PC-3 (cell line): ENCODE measurements around the gene TBC1D16.

ENCODE experiments used
- EZH2 ChIP-seq: fragments of 300-600 bp; sonication (generic); IDR thresholded peaks from one replicate; pipeline ENCODE4 v1.6.1; 2017; ENCODE audit warnings: antibody characterized with exemption, mild to moderate bottlenecking, low read length; ENCODE audit not compliant: unreplicated experiment
- EZH2phosphoT487 ChIP-seq: fragments of 300-600 bp; sonication (generic); IDR thresholded peaks from 2 replicates; pipeline ENCODE4 v1.6.1; 2018; ENCODE audit warnings: mild to moderate bottlenecking, antibody characterized with exemption, low read length, borderline replicate concordance
- TF ChIP-seq, protein P1 (sequence below): fragments of 300-600 bp; sonication (generic); conservative IDR thresholded peaks from 2 replicates; pipeline ENCODE4 v1.5.1; 2017; ENCODE audit warnings: antibody characterized with exemption, low read depth, mild to moderate bottlenecking, low read length

DNA sequence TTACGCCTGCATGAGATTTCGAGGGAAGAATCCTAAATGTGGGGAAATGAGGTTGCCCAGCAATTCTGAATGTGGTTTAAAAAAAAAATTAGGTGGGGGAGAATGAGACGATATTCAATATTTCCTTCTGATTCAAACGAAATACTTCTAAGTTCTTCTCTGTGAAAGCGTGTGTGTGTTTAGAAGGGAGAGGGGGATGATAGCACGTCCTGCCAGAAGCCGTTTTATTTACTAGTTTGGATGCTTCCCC, 47.8 kb downstream of the TBC1D16 start:
- TF ChIP-seq, protein P1, sequence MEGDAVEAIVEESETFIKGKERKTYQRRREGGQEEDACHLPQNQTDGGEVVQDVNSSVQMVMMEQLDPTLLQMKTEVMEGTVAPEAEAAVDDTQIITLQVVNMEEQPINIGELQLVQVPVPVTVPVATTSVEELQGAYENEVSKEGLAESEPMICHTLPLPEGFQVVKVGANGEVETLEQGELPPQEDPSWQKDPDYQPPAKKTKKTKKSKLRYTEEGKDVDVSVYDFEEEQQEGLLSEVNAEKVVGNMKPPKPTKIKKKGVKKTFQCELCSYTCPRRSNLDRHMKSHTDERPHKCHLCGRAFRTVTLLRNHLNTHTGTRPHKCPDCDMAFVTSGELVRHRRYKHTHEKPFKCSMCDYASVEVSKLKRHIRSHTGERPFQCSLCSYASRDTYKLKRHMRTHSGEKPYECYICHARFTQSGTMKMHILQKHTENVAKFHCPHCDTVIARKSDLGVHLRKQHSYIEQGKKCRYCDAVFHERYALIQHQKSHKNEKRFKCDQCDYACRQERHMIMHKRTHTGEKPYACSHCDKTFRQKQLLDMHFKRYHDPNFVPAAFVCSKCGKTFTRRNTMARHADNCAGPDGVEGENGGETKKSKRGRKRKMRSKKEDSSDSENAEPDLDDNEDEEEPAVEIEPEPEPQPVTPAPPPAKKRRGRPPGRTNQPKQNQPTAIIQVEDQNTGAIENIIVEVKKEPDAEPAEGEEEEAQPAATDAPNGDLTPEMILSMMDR, result no peak
- TF ChIP-seq EZH2 (no peak), EZH2phosphoT487 (no peak)
